CD4-positive, alpha-beta T cell treated with Interleukin-17A for 1 hour (primary cell): ENCODE measurements around the gene PGM2.

Experiments
- DNase-seq: peaks from one replicate; pipeline ENCODE4 v3.0.0-alpha.2; 2020

PGM2 gene

DNA sequence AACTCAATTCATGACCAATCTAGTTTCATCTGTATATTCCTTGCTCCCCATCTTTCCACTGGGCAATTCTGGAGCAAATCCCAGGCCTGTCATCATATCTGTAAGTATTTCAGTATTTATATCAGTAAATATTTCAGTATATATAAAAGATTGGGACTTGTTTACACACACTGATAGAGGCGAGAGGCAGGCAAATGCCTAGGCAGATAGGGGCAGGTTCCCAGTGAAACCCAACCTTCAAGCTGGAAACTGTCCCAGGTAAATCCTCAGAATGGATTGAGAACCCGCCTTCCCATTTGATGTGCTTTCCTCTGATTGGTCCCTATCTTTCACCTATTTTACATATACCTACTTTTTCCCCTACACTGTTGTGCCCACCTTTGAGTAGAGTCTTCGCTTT is 40.6 kb downstream of the PGM2 start:
- no peak for DNase-seq

DNA sequence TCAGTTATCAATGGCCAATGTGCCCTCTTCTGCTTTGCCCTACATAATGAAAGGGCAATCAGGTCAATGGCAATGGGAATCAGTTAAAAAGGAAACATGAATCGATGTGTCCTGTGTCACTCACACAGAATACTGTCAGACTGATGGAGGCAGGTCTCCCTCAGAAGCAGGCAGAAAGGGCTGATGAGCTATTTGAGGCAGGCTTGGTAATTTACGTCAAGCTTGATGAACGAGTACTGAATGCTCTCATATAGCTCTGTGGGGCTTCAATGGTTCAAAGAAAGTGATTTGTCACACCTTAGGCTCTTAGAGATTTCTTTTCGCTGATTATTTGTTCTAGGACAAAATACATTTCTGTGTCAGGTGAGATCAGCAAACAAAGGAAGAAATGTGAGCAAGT is 41.8 kb downstream of the PGM2 start:
- DNase-seq = no peak

DNA sequence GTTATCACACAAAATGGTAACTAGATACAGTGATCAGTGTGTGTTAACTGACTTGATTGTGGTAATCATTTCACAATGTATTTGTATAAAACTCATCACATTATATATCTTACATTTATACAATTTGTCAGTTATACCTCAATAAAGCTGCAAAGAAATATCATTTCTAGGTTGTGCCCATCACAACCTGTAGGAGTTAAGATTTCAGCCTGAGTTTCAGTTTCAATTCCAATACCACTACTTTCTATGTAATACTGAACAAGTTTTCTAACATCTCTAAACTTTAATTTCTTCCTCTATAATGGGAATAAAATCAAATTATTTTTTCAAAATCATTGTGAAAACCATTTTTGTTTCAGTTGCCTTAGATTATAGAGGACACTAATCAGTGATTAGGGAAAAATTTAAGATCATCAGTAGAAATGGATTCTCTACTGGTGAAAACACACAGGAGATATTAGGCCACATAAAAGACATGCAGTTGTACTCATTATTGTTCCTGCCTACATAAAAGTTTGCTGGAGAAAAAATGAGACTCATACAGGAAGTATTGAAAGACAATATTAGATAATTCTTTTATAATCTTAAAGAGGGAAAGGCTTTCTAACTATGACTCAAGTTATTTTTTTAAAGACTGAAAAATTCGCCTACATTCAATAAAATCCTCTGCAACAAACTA is 46.0 kb downstream of the PGM2 start:
- DNase-seq = no peak

DNA sequence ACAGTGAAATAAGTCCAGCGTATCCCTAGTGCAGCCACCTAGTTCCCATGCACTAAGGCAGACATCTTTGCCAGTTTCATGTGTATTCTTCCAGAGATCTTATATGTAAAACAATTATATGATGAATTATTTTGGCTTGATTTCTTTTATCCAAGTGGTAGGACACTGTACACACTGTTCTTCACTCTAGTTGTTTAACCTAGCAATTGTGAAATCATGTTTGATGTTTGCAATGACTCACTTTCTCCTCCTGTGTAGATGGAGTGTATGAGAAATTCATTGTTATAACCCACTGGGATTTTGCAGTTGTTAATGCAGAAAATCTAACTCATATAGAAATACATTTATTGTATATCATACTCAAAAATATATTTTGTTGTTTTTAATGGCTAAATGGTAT is 46.9 kb downstream of the PGM2 start:
- no peak for DNase-seq

DNA sequence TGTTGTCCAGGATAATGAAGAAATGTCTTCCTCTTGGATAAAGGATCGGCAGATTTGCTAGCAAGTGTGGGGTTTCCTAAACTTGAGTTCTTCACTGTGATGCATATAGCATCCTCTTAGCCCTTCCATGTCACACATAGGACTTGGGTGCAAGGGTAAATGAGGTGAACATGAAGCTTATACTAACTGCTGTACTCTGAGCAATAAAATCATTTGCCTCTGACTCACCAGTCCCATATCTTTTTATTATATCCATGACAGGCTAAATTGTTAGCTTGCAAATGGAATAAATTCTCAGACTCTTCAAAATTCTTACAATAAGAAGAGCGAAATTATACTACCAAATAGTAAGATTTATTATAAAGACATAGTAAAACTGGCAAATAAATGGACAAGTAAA is 49.7 kb downstream of the PGM2 start:
- no peak for DNase-seq

DNA sequence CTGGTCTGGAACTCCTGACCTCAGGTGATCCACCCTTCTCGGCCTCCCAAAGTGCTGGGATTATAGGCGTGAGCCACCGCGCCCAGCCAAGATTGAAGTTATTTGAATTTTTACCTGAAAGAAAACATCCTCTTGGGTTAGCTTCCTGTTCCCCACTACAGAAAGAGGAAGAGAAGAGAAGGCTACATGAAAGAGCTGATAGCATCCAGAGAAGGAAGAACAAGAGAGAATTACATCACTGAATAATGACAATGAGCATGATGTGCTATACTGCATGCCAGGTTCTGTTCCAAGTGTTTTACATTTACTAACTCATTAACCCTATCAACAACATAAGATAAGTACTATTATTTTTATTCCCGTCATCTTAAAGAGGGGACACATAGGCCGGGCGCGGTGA is 52.9 kb downstream of the PGM2 start:
- DNase-seq = no peak

DNA sequence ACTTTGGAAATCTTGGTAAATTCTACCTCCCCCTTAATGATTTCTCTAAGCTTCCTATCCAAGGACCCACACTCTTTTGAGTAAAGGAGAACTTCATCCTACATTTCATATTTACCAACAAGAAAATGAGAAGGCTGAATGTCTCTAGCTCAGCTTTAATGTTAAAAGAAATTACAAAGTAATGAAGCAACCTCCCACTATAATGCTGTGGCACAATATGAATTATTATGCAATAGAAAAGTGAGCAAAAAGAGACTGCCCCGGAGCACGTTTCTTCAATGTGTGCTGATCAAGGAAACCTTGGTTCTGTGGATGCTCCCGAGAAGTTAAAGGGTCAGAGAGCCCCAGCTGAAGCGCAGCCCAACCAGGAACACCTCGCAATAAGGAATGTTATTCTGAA is 55.3 kb downstream of the PGM2 start:
- no peak for DNase-seq

DNA sequence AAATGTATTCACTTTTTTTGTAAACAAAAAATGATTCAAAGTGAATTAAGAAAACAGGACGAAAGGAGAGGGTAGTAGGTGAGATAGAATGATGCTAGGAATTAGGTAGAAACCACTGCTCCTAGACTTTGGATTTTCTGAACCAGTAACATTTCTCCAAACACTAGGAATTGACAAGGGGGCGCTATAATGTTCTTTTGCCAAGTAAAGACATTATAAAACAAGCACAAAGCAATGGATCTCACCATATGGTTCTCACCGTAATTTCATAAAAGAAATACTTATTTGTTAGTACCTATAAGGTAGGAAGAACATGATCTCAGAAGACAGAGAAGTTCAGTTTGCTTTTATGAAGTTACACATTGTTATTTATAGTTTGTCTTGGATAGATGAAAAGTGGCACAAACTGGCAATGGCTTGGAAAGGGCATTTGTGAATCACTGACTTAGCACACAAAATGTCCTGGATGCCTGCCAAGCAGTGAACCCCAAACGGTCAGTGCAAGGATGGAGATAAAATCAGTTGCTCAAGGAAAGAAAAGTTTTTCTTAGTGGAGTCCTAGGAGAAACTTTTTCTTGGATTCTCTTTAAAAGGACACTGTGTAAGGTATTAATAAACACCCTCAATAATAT is 56.3 kb downstream of the PGM2 start:
- no peak for DNase-seq

DNA sequence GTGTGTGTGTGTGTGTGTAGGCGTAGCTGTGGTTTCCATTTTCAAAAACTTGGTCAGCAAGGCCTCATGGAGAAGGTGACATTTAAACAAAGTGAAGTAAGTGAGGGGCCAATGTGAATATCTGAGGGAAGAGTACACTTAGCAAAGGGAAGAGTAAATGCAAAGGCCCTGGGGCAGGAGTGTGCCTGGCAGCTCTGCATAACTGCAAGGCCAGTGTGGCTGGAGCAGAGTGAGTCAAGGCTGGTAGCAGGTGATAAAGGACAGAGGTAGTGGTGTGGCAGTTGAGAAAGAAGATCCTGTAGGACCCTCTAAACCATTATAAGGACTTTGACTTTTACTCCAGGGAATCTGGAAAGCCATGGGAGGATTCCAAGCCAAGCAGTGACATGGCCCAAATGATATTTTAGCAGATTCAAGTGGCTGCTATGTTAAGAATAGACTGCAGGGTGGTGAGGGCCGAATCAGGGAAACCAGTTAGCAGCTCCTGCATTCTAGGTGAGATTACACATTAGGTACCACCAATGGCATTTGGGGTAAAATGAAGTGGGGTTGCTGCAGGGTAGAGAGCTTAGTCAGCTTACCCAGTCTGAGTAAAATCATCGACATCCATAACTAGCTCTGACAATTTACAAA is 58.5 kb downstream of the PGM2 start:
- no peak for DNase-seq

DNA sequence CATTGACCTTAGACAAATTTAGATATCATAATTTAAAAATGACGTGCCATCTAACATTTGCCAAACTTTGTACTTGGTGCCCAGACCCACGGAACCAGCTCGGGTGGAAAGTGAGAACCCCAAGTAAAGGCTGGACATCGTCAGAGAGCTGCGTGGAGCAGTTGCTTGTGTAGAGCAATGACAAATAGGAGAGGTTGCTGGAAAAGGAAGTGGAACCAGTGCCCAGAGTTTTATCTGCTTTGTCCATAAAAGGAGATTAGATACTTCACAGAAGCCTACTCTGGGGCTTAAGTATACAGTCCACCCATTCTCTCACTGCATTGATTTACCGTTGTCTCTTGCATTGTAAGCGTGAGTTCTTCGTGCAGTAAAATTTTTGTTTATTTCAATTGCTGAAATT is 59.0 kb downstream of the PGM2 start:
- no peak for DNase-seq

DNA sequence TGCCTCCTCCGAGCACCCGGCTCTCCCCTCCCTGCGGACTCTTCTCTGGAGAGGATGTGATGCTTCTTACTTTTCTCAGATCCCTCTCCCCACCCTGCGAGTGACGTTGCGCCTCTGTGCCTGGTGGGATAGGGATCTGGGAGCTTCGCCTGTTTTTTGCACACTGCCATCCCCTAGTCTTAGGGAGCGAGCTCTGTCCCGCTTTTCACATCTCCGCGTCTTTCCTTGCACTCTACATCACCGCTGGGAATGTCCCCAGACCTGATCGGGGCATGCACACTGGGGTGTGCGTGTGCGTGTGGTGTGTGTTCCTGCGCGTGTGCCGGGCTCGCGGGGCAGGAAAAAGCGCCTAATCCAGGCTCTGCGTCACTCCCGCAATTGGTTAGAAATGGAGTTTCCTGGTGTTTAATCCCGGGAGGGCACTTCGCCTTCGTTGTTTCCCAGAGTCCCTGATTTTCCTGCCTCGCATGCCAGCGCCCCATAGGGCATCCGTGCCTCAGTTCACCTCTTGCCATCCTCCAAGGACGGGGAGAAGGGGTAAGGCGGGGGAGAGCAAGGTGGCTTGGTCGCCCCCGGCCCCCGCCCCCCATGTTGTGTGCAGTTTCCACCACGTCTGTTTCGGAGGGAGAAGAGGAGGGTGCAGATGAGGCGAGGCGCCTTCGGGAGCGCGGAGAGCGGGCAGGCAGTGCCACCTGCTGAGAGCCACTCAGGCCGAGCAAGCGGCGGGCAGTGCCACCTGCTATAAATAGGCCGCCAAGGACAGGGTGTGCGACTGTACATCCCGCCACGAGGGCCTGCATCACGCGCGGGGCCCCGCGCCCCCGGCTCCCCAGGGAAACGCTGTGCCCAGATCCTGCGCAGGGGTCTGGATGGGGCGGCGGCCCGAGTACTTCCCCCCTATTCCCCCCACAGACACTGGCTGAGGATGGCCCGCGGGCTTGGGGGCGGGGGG is 63.6 kb downstream of the PGM2 start:
- peak; percentile 31 for DNase-seq

DNA sequence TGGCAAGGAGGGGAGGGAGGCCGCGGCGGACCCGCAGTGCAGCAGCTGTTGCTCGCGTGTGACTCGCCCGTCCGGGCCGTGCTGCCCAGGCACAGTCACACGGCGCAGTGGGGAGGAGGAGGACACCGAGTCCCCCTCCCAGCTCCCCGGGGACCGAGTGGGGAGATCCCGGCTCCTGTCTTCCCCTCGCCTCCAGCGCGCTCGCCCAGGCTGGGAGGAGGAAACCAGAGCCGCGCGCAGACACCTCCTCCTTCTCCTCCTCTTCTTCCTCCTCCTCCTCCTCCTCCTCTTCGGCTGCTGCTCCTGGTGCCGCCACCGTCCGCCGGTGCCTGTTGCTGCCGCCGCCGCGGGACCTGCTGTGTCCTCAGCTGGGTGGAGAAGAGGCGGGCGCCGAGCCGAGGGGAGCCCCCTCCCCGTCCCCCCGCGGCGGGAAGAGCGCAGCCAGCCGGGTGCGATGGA is 64.3 kb downstream of the PGM2 start, which contains the start of gene TBC1D1:
TBC1D1 (plus strand) TSS at position 284 of the 459 bp plus-strand sequence. CDS start 11,012 bp downstream, outside the sequence.
- peak; percentile 58 for DNase-seq

DNA sequence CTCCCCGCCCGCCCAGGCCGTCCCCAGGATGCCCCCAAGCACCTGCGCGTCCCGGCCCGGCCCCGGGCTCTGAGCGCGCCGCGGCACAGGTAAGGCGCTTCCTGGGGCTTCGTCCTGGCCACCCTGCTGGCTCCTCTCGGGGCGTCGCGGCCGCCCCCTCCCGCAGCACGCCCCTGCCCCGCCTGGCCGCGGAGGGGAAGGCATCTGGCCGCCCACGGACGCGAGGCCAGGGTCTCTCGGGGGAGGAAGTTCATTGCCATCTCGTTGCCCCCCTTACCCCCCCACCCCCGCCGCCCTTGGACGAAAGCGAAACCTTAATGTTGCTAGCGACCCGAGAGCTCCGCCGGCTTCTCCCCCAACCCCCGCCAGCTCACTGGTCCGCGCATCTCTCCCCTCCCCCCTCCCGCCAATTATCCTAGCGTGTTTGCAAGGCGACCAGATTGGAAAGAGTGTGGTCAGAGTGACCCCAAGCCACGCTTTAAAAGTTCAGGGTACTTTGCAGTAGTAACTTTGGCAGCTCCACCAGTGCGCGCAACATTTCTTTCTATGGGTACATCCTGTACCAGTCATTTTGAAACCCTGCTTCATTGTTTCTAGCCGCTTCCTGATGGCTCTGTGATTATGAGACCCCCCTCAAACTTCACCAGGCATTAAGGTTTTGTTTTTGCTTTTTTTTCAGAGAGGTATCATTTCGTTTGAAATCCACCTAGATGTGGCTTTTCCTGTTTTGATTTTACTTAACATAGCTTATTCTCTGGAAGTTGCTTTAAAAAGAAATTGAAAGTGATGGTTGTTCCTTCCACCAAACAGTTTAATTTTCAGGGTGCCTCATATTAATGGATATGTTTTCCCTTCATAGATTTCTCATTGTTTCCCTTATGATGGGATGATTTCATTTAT is 65.0 kb downstream of the PGM2 start:
- DNase-seq = peak; percentile 65

DNA sequence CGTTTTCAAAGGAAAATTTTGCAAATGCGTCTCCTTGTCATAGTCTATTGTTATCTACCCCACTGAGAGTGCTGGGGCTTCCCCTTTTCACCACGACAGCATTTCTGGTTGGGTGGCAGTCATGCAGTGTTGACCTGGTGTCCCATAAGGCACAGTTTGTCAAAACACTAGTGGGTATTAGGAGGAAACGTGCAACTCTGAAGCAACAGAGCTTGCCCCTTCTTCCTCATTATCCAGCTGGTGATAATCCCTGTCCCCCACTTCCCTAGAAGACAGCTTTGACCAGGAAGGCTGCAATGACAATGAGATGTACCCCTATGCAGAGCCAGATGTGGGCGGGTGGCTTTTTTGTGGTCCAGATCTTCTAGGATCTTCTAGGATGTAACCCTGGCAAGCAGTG is 66.2 kb downstream of the PGM2 start:
- DNase-seq = peak; percentile 71

DNA sequence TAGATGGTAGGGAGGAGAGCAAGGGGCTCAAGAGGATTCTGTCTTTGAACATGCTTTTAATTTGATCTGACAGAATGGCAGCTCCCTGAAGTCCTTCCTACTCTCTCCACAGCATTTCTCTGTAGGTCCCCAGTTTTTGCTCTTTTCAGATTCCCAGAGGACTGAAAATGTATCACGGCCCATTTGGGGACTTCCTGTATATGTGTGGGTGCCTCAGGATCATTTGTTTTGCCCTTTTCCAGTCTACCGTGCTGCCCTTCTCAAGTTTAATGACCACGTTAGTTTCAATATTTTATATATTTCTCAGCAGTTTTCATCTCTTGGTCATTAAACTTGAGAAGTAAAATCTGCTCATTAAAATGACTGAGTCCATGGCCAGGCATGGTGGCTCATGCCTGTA is 66.7 kb downstream of the PGM2 start:
- no peak for DNase-seq

DNA sequence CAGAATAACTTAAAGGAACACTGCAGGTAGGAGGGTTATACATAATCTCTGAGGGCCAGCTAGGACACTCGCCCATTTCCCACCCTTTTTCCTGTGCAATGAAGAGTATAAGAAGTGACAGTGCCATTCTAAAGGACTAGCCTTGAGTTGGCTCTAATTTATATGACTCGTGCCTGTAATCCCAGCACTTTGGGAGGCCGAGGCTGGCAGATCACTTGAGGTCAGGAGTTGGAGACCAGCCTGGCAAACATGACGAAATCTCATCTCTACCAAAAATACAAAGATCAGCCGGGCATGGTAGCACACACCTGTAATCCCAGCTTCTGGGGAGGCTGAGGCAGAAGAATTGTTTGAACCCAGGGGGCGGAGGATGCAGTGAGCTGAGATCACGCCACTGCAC is 68.8 kb downstream of the PGM2 start:
- no peak for DNase-seq

DNA sequence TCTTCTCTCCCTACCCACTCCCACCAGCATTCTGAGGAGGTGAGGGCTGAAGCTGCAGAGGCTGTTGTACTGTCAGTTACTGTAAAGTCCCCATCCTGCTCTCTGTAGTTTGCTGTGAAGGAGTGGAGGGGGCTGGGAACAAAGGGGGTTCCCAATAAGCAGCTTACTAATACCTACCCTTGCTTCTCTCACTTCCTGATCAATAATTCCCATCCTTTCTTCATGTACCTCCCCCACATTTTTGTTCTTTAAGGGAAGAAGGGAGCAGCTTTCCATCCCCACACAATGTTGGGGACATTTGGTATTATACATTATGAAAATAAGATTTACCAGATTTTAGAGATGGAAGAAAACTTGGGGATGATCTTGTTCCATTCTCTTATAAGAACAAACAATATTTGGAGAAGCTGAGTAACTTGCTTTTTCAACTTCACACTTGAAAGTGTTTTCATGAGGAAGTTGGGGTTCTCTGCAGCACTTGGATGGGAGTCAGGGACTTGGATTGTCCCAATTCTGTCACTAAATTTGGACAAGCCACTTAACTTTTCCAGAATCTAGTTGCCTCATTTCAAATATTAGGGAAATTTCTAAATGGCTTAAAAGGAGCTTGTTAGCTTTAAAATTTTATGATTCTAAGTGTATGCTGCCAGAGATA is 69.8 kb downstream of the PGM2 start:
- DNase-seq = no peak

DNA sequence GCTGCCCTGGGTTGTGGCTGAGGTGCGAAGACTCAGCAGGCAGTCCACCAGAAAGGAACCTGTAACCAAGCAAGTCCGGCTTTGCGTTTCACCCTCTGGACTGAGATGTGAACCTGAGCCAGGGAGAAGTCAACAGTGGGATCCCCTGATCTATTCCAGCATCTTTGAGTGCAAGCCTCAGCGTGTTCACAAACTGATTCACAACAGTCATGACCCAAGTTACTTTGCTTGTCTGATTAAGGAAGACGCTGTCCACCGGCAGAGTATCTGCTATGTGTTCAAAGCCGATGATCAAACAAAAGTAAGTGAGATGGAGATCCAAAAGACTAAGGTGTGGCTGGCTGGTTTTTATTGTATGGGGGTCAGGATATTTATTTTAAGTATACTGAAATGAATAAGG is 75.7 kb downstream of the PGM2 start:
- no peak for DNase-seq

DNA sequence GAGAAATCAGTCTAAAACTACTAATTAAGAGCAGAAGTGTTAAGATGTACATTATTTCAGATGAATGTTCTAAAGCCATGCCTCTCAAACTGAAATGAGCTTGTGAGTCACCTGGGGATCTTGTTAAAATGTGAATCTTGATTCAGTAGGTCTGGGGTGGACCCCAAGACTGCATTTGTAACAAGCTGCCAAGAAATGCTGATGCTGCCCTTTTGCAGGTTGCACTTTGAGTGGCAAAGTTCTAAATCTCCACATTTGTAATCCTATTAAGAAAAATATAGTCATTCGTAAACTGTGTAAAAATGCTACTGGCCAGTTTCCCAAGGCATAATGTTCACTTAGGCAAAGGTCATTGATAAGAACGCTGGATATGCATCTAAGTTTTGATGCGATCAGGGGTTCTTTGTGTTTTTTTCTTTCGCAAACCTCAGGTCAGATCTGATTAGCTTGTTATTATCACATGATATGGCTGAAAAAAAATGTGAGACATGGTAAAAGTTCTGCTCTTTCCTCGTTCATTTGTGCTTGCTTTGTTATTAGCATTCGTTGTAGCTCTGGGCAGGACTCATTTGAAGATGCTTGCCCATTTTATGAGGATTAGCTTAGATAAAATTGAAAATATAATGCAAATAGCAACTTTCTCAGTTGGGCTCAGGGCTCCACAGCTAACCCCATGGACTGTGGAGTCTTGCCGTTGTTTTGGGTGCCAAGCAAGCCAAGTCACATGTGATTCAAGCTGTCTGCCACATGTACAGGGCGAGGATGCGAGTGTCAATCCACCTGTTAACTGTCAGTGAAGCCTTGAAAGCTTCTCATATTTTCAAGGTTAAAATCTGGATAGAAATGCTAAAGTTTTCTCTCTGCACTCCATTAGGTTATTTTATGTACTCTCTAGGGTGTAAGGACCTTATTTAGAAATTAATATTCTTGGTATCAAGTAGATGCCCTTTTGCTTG is 76.5 kb downstream of the PGM2 start:
- no peak for DNase-seq

DNA sequence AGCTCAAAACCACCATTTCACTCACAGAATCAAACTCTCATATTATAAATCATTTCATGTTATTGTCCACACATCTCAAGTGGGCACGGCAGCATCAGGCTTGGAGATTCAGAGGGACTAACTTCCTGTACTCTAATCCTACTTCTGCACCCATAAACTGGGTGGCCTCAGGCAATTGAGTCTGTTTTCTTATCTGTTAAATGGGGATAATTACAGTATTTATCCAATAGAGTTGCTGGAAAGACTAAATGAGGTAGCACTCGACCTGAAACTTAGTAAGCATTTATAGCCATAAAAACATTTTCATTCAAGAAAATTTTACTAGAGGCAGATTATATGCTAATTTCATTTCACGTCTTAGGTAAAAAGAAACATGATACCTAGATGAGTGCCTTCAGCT is 77.4 kb downstream of the PGM2 start:
- DNase-seq = no peak
